ENCODE measurements around the gene ACTC1. TPM values are rescaled to one million over a fixed set of nuclear protein-coding genes. Genes with fewer than 3 reads are reported as not detected.
A peak's percentile ranks its signal among the peaks of the same experiment; 100 is the strongest.

Gene ACTC1
- total and polyA plus RNA-seq, 2 of the 13 experiments (the other 11 are each of a cell fraction or from before 2014, with no cell fraction given): not detected

DNA sequence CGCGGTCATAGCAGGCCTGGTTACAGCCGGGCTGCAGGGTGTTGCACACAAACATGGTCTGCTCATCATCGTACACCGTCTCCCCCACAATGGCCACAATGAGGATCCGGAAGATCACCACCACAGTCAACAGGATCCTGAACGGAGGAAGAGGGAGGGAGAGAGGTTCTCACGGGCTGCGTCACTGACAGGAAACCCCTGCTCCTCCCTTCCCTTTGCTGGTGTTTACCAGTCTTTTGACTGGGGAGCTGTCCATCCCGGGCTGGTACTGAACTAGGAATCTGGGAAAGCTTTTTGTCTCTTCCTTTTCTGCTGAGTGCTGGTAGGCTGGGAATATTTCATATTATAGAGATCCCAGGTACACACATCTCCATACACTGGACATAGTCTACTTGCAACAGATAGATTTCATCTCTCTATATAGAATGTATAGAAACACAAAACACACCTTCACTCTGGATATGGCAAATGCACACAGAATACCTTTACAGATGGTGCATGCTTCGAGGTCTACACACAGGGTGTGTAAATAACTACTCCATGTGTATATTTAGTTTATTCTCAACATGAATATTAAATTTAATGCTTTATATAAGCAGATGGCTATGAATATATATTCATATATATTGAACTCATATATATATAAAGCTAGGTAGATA lies 42.0 kb downstream of the ACTC1 start (continued):
- TF ChIP-seq, protein P1, sequence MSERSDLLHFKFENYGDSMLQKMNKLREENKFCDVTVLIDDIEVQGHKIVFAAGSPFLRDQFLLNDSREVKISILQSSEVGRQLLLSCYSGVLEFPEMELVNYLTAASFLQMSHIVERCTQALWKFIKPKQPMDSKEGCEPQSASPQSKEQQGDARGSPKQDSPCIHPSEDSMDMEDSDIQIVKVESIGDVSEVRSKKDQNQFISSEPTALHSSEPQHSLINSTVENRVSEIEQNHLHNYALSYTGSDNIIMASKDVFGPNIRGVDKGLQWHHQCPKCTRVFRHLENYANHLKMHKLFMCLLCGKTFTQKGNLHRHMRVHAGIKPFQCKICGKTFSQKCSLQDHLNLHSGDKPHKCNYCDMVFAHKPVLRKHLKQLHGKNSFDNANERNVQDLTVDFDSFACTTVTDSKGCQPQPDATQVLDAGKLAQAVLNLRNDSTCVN (CRISPR knock-in tag; IDR thresholded peaks at IDR 0.05; ENCODE audit: borderline replicate concordance): 0 out of 2 replicates have a peak, but pooled peaks have one; percentile 42
- TF ChIP-seq TCF7L2 (IDR thresholded peaks at IDR 0.05; ENCODE audit: low read depth, low read length): no peak
- TF ChIP-seq ZNF549 (CRISPR knock-in tag; IDR thresholded peaks at IDR 0.05): no peak
- TF ChIP-seq RARG (CRISPR knock-in tag; IDR thresholded peaks at IDR 0.05; ENCODE audit: low read depth): no peak
- TF ChIP-seq HDAC6 (IDR thresholded peaks at IDR 0.05; ENCODE audit: low read depth, low read length): no peak
- TF ChIP-seq, protein P2, sequence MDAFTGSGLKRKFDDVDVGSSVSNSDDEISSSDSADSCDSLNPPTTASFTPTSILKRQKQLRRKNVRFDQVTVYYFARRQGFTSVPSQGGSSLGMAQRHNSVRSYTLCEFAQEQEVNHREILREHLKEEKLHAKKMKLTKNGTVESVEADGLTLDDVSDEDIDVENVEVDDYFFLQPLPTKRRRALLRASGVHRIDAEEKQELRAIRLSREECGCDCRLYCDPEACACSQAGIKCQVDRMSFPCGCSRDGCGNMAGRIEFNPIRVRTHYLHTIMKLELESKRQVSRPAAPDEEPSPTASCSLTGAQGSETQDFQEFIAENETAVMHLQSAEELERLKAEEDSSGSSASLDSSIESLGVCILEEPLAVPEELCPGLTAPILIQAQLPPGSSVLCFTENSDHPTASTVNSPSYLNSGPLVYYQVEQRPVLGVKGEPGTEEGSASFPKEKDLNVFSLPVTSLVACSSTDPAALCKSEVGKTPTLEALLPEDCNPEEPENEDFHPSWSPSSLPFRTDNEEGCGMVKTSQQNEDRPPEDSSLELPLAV (CRISPR knock-in tag; conservative IDR thresholded peaks at IDR 0.05; ENCODE audit: low read depth): no peak
- TF ChIP-seq ZNF235 (CRISPR knock-in tag; IDR thresholded peaks at IDR 0.05; ENCODE audit: borderline replicate concordance): no peak
- TF ChIP-seq SNAPC2 (CRISPR knock-in tag; IDR thresholded peaks at IDR 0.05): no peak
- no peak for TF ChIP-seq NFYB (CRISPR knock-in tag; IDR thresholded peaks at IDR 0.05)
- TF ChIP-seq, protein P3, sequence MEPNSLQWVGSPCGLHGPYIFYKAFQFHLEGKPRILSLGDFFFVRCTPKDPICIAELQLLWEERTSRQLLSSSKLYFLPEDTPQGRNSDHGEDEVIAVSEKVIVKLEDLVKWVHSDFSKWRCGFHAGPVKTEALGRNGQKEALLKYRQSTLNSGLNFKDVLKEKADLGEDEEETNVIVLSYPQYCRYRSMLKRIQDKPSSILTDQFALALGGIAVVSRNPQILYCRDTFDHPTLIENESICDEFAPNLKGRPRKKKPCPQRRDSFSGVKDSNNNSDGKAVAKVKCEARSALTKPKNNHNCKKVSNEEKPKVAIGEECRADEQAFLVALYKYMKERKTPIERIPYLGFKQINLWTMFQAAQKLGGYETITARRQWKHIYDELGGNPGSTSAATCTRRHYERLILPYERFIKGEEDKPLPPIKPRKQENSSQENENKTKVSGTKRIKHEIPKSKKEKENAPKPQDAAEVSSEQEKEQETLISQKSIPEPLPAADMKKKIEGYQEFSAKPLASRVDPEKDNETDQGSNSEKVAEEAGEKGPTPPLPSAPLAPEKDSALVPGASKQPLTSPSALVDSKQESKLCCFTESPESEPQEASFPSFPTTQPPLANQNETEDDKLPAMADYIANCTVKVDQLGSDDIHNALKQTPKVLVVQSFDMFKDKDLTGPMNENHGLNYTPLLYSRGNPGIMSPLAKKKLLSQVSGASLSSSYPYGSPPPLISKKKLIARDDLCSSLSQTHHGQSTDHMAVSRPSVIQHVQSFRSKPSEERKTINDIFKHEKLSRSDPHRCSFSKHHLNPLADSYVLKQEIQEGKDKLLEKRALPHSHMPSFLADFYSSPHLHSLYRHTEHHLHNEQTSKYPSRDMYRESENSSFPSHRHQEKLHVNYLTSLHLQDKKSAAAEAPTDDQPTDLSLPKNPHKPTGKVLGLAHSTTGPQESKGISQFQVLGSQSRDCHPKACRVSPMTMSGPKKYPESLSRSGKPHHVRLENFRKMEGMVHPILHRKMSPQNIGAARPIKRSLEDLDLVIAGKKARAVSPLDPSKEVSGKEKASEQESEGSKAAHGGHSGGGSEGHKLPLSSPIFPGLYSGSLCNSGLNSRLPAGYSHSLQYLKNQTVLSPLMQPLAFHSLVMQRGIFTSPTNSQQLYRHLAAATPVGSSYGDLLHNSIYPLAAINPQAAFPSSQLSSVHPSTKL (CRISPR knock-in tag; IDR thresholded peaks at IDR 0.05): 0 out of 2 replicates have a peak, but pooled peaks have one; percentile 16
- TF ChIP-seq U2AF1 (optimal IDR thresholded peaks at IDR 0.05; ENCODE audit: low read depth, low read length): no peak
- TF ChIP-seq, protein P4, sequence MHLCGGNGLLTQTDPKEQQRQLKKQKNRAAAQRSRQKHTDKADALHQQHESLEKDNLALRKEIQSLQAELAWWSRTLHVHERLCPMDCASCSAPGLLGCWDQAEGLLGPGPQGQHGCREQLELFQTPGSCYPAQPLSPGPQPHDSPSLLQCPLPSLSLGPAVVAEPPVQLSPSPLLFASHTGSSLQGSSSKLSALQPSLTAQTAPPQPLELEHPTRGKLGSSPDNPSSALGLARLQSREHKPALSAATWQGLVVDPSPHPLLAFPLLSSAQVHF (CRISPR knock-in tag; IDR thresholded peaks at IDR 0.05): no peak
- TF ChIP-seq ZNF451 (CRISPR knock-in tag; IDR thresholded peaks at IDR 0.05): no peak
- TF ChIP-seq ZNF569 (CRISPR knock-in tag; IDR thresholded peaks at IDR 0.05; ENCODE audit: borderline replicate concordance): no peak
- 0 out of 2 replicates have a peak, but pooled peaks have one; percentile 33 for TF ChIP-seq GATAD1 (CRISPR knock-in tag; IDR thresholded peaks at IDR 0.05)
- no peak for TF ChIP-seq REPIN1 (CRISPR knock-in tag; IDR thresholded peaks at IDR 0.05; ENCODE audit: borderline replicate concordance, low read depth)
- TF ChIP-seq ZNF644 (CRISPR knock-in tag; IDR thresholded peaks at IDR 0.05; ENCODE audit: low read depth): peak; percentile 48; the same call in 1 of the 2 replicates
- TF ChIP-seq TP53 (CRISPR knock-in tag; conservative IDR thresholded peaks at IDR 0.05): no peak
- TF ChIP-seq, protein P5, sequence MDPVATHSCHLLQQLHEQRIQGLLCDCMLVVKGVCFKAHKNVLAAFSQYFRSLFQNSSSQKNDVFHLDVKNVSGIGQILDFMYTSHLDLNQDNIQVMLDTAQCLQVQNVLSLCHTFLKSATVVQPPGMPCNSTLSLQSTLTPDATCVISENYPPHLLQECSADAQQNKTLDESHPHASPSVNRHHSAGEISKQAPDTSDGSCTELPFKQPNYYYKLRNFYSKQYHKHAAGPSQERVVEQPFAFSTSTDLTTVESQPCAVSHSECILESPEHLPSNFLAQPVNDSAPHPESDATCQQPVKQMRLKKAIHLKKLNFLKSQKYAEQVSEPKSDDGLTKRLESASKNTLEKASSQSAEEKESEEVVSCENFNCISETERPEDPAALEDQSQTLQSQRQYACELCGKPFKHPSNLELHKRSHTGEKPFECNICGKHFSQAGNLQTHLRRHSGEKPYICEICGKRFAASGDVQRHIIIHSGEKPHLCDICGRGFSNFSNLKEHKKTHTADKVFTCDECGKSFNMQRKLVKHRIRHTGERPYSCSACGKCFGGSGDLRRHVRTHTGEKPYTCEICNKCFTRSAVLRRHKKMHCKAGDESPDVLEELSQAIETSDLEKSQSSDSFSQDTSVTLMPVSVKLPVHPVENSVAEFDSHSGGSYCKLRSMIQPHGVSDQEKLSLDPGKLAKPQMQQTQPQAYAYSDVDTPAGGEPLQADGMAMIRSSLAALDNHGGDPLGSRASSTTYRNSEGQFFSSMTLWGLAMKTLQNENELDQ (CRISPR knock-in tag; IDR thresholded peaks at IDR 0.05; ENCODE audit: borderline replicate concordance): no peak

All from HepG2 (cell line).